ENCODE data around the gene POLA1.

The POLA1 gene

DNA sequence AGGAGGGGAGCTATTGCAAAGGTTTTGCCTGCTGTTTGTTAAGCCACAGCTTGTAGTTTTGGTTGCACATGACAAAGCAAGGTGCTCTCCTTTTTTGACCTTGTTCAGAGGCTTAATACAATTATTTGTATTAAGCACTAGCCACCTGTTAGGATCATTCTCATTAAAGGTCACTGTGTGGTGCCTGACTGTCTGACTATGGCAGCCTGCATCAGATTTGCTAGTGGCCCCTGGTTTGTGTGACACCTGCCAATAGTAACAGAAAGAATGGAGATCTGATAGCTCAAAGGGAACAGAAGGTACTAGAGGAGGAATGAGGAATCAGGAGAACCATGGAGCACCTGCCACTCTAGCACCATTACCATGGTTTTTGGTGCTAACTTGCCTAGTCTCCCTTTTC, 102.5 kb downstream of the POLA1 start:
- H3K27ac ChIP-seq (replicated peaks) = no peak overlapping the region
- DNase-seq (ENCODE audit: low read depth in 1 of 2, low spot score in 1 of 2) = no peak
- no peak for TF ChIP-seq SPI1 (IDR thresholded peaks at IDR 0.05; ENCODE audit: borderline replicate concordance, low read depth)
- TF ChIP-seq, protein P1, sequence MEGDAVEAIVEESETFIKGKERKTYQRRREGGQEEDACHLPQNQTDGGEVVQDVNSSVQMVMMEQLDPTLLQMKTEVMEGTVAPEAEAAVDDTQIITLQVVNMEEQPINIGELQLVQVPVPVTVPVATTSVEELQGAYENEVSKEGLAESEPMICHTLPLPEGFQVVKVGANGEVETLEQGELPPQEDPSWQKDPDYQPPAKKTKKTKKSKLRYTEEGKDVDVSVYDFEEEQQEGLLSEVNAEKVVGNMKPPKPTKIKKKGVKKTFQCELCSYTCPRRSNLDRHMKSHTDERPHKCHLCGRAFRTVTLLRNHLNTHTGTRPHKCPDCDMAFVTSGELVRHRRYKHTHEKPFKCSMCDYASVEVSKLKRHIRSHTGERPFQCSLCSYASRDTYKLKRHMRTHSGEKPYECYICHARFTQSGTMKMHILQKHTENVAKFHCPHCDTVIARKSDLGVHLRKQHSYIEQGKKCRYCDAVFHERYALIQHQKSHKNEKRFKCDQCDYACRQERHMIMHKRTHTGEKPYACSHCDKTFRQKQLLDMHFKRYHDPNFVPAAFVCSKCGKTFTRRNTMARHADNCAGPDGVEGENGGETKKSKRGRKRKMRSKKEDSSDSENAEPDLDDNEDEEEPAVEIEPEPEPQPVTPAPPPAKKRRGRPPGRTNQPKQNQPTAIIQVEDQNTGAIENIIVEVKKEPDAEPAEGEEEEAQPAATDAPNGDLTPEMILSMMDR (IDR thresholded peaks at IDR 0.05; ENCODE audit: insufficient read depth, low read length) = no peak
- TF ChIP-seq POLR2AphosphoS5 (IDR thresholded peaks at IDR 0.05; ENCODE audit: low read depth) = no peak
- TF ChIP-seq, protein P2, sequence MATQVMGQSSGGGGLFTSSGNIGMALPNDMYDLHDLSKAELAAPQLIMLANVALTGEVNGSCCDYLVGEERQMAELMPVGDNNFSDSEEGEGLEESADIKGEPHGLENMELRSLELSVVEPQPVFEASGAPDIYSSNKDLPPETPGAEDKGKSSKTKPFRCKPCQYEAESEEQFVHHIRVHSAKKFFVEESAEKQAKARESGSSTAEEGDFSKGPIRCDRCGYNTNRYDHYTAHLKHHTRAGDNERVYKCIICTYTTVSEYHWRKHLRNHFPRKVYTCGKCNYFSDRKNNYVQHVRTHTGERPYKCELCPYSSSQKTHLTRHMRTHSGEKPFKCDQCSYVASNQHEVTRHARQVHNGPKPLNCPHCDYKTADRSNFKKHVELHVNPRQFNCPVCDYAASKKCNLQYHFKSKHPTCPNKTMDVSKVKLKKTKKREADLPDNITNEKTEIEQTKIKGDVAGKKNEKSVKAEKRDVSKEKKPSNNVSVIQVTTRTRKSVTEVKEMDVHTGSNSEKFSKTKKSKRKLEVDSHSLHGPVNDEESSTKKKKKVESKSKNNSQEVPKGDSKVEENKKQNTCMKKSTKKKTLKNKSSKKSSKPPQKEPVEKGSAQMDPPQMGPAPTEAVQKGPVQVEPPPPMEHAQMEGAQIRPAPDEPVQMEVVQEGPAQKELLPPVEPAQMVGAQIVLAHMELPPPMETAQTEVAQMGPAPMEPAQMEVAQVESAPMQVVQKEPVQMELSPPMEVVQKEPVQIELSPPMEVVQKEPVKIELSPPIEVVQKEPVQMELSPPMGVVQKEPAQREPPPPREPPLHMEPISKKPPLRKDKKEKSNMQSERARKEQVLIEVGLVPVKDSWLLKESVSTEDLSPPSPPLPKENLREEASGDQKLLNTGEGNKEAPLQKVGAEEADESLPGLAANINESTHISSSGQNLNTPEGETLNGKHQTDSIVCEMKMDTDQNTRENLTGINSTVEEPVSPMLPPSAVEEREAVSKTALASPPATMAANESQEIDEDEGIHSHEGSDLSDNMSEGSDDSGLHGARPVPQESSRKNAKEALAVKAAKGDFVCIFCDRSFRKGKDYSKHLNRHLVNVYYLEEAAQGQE (IDR thresholded peaks at IDR 0.05; ENCODE audit: insufficient replicate concordance, low read depth) = no peak
- TF ChIP-seq GABPA (IDR thresholded peaks at IDR 0.05; ENCODE audit: low read depth) = no peak

DNA sequence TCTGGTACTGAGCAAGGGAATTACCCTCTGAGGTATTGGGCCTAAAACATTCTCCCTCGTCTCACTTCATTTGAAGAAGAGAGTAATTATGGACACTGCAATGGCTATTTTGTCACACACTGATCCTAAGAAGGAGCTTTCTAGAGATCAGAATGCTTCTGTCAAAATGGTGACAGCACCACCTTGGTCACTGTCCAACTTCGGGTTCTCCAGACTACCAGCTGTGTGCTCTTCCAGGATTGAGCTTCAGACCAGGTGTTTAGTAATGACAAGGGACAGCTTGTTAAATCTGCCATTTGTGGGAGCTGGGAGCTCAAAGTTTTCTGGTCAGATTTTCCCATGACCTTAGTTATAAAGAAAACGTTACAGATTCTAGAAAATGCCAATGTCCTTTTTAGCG, 105.4 kb downstream of the POLA1 start:
- no peak for DNase-seq (ENCODE audit: low read depth in 1 of 2, low spot score in 1 of 2)
- H3K4me3 ChIP-seq (replicated peaks; ENCODE audit: insufficient read depth, low read length) = no peak overlapping the region
- no peaks in the 10 kb centered on the region for H3K27me3 ChIP-seq (ENCODE audit: insufficient read depth, poor library complexity, severe bottlenecking)
- no peak overlapping the region for H3K27ac ChIP-seq (replicated peaks)
- TF ChIP-seq, protein P2 (IDR thresholded peaks at IDR 0.05; ENCODE audit: insufficient replicate concordance, low read depth) = no peak
- TF ChIP-seq GABPA (IDR thresholded peaks at IDR 0.05; ENCODE audit: low read depth) (no peak), POLR2AphosphoS5 (IDR thresholded peaks at IDR 0.05; ENCODE audit: low read depth) (no peak), SPI1 (IDR thresholded peaks at IDR 0.05; ENCODE audit: borderline replicate concordance, low read depth) (no peak)
- TF ChIP-seq, protein P1 (IDR thresholded peaks at IDR 0.05; ENCODE audit: insufficient read depth, low read length) = no peak

More for the DNA sequence above, 102.5 kb downstream of the POLA1 start:
- Histone ChIP-seq H3K27me3 (ENCODE audit: insufficient read depth, poor library complexity, severe bottlenecking) (no peaks in the 10 kb centered on the region), H3K4me3 (replicated peaks; ENCODE audit: insufficient read depth, low read length) (no peak overlapping the region)

DNA sequence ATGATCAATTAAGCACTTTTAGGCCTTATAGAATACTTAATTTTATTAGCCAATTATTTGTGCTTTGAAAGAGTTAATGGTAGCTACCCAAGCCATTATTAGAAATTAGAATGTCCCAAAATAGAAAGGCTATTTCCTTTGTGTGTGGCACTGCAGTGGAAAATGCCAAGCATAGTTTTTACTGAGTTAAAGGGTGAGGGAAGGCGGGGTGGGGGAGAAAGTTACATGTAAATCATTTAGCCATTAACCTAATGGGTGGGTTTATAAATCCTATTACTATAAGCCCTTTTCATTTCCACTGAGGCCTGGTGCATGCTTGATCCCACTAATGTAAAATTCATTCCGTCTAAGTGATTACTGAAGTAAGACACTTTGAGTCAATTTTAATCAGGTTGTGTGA, 105.8 kb downstream of the POLA1 start:
- H3K27ac ChIP-seq (replicated peaks) = no peak overlapping the region
- H3K4me3 ChIP-seq (replicated peaks; ENCODE audit: insufficient read depth, low read length) = no peak overlapping the region
- no peak for TF ChIP-seq GABPA (IDR thresholded peaks at IDR 0.05; ENCODE audit: low read depth)
- TF ChIP-seq POLR2AphosphoS5 (IDR thresholded peaks at IDR 0.05; ENCODE audit: low read depth) = no peak
- no peak for TF ChIP-seq SPI1 (IDR thresholded peaks at IDR 0.05; ENCODE audit: borderline replicate concordance, low read depth)
- TF ChIP-seq, protein P2 (IDR thresholded peaks at IDR 0.05; ENCODE audit: insufficient replicate concordance, low read depth) = no peak
- no peaks in the 10 kb centered on the region for H3K27me3 ChIP-seq (ENCODE audit: insufficient read depth, poor library complexity, severe bottlenecking)
- no peak for DNase-seq (ENCODE audit: low read depth in 1 of 2, low spot score in 1 of 2)

Measured in HL-60 (cell line).